ENCODE measurements around the gene BMX. TPM values are rescaled to one million over a fixed set of nuclear protein-coding genes. Genes with fewer than 3 reads are reported as not detected.

The BMX gene
- polyA plus RNA-seq, 1 donor from 2014 or later: not detected

DNA sequence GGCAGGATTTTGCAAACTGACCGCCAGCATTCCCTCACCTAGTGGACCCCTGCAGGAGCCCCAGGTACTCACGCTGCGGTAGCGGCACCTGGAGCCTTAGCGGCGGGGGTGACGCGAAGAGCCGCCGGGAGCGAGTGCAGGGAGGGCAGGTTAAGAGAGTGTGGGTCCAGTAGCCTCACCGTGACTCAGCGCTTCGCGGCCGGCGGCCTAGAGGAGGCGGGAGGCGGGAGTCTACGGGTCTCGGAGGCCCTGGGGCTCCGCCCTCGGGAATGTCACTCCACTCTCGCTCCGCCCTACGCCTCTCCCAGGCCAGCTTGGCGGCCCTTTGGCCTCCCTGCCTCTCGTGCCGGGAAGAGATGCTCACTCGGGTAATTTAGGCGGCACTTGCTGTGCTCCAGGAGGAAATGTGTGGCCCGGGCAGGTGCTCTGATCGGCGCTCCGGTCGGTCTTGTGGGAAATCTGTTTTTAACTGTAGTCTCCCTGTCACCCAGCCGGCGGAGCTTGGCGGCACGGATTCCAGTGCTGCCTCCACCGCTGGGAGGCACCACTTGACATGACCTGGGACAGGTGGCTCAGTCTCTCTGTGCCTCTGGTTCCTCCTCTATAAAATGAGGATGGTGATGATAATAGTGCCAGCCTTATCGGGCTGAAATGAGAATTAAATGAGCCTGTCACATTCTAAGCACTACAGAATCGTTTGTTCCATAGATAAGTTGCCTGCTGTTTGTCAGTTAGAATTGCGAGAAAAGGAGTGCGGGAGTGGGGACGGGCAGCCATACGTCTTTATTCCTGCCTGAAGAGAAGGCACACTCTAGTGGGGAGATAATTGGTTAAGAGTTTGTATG is 7.3 kb upstream of the BMX start, which contains the start of gene PIR:
PIR (minus strand) TSS at position 216 of the 845 bp plus-strand sequence. CDS start 2,076 bp downstream, outside the sequence.
- Histone ChIP-seq H4K20me1 (ENCODE audit: insufficient read depth) (no peaks in the 10 kb centered on the region), H3K4me2 (ENCODE audit: low read length) (no peak within 1 kb of the TSS), H3K36me3 (ENCODE audit: insufficient read depth, low read length) (no peaks in the 10 kb centered on the region), H3K4me3 (ENCODE audit: low read length) (peak within 1 kb of the TSS; percentile 66), H3K9me3 (ENCODE audit: low read length) (no peaks in the 10 kb centered on the region), H3K27ac (ENCODE audit: low read length) (no peak within 1 kb of the TSS), H3K79me2 (replicated peaks; ENCODE audit: insufficient read depth, low read length) (no peaks in the 10 kb centered on the region), H3F3A (ENCODE audit: insufficient read depth, low read length, poor library complexity, severe bottlenecking) (no peaks in the 10 kb centered on the region), H2AFZ (ENCODE audit: low read depth, low read length) (no peak within 1 kb of the TSS), H3K9ac (ENCODE audit: low read length) (peak within 1 kb of the TSS; percentile 26), H3K9me2 (ENCODE audit: insufficient read depth, low read length) (no peaks in the 10 kb centered on the region), H3K27me3 (ENCODE audit: insufficient read depth, low read depth, low read length) (no peaks in the 10 kb centered on the region)
- TF ChIP-seq, protein P1, sequence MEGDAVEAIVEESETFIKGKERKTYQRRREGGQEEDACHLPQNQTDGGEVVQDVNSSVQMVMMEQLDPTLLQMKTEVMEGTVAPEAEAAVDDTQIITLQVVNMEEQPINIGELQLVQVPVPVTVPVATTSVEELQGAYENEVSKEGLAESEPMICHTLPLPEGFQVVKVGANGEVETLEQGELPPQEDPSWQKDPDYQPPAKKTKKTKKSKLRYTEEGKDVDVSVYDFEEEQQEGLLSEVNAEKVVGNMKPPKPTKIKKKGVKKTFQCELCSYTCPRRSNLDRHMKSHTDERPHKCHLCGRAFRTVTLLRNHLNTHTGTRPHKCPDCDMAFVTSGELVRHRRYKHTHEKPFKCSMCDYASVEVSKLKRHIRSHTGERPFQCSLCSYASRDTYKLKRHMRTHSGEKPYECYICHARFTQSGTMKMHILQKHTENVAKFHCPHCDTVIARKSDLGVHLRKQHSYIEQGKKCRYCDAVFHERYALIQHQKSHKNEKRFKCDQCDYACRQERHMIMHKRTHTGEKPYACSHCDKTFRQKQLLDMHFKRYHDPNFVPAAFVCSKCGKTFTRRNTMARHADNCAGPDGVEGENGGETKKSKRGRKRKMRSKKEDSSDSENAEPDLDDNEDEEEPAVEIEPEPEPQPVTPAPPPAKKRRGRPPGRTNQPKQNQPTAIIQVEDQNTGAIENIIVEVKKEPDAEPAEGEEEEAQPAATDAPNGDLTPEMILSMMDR (IDR thresholded peaks at IDR 0.05; ENCODE audit: poor library complexity, severe bottlenecking): peak; percentile 67
- TF ChIP-seq, protein P2, sequence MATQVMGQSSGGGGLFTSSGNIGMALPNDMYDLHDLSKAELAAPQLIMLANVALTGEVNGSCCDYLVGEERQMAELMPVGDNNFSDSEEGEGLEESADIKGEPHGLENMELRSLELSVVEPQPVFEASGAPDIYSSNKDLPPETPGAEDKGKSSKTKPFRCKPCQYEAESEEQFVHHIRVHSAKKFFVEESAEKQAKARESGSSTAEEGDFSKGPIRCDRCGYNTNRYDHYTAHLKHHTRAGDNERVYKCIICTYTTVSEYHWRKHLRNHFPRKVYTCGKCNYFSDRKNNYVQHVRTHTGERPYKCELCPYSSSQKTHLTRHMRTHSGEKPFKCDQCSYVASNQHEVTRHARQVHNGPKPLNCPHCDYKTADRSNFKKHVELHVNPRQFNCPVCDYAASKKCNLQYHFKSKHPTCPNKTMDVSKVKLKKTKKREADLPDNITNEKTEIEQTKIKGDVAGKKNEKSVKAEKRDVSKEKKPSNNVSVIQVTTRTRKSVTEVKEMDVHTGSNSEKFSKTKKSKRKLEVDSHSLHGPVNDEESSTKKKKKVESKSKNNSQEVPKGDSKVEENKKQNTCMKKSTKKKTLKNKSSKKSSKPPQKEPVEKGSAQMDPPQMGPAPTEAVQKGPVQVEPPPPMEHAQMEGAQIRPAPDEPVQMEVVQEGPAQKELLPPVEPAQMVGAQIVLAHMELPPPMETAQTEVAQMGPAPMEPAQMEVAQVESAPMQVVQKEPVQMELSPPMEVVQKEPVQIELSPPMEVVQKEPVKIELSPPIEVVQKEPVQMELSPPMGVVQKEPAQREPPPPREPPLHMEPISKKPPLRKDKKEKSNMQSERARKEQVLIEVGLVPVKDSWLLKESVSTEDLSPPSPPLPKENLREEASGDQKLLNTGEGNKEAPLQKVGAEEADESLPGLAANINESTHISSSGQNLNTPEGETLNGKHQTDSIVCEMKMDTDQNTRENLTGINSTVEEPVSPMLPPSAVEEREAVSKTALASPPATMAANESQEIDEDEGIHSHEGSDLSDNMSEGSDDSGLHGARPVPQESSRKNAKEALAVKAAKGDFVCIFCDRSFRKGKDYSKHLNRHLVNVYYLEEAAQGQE (IDR thresholded peaks at IDR 0.05; ENCODE audit: borderline replicate concordance): no peak
- TF ChIP-seq SMC3 (conservative IDR thresholded peaks at IDR 0.05; ENCODE audit: poor library complexity): peak; percentile 45

DNA sequence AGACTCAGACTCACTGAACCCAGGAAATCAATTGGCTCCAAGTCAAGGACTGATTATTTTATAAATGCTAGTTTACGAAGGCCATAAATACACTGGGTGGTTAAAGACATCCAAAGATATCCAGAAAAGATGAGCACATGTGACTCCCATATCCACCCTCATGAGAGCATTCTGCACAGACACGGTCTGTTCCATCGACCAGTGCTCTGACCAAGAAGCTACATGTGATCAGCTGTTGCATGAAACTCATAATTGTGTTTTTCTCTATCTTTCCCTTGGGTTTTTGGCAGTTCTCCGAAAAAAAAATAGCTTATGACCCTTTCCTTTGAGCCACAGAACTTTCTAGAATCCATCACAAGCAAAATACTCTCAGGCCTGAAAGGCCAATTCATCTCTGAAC is 4.8 kb upstream of the BMX start:
- TF ChIP-seq RAD21 (conservative IDR thresholded peaks at IDR 0.05): no peak
- TF ChIP-seq POLR2AphosphoS5 (IDR thresholded peaks at IDR 0.05): no peak
- TF ChIP-seq EZH2 (IDR thresholded peaks at IDR 0.05; ENCODE audit: borderline replicate concordance, insufficient read depth, low read length, poor library complexity, severe bottlenecking): no peak
- TF ChIP-seq EP300 (conservative IDR thresholded peaks at IDR 0.05; ENCODE audit: poor library complexity, severe bottlenecking): no peak
- TF ChIP-seq, protein P1 (IDR thresholded peaks at IDR 0.05; ENCODE audit: poor library complexity, severe bottlenecking): no peak
- no peak for TF ChIP-seq TAF1 (IDR thresholded peaks at IDR 0.05; ENCODE audit: low read depth)
- TF ChIP-seq SMC3 (conservative IDR thresholded peaks at IDR 0.05; ENCODE audit: poor library complexity): no peak
- TF ChIP-seq, protein P2 (IDR thresholded peaks at IDR 0.05; ENCODE audit: borderline replicate concordance): no peak
- TF ChIP-seq MXI1 (conservative IDR thresholded peaks at IDR 0.05; ENCODE audit: poor library complexity, severe bottlenecking): no peak
- no peaks in the 10 kb centered on the region for H3K79me2 ChIP-seq (replicated peaks; ENCODE audit: insufficient read depth, low read length)
- H3F3A ChIP-seq (ENCODE audit: insufficient read depth, low read length, poor library complexity, severe bottlenecking): no peaks in the 10 kb centered on the region
- H3K9ac ChIP-seq (ENCODE audit: low read length): no peak overlapping the region
- no peak overlapping the region for H3K27ac ChIP-seq (ENCODE audit: low read length)
- H3K9me2 ChIP-seq (ENCODE audit: insufficient read depth, low read length): no peaks in the 10 kb centered on the region
- H3K9me3 ChIP-seq (ENCODE audit: low read length): no peaks in the 10 kb centered on the region
- no peak overlapping the region for H3K4me2 ChIP-seq (ENCODE audit: low read length)
- H3K27me3 ChIP-seq (ENCODE audit: insufficient read depth, low read depth, low read length): no peaks in the 10 kb centered on the region
- no peaks in the 10 kb centered on the region for H4K20me1 ChIP-seq (ENCODE audit: insufficient read depth)
- no peak overlapping the region for H3K4me3 ChIP-seq (ENCODE audit: low read length)
- H2AFZ ChIP-seq (ENCODE audit: low read depth, low read length): no peak overlapping the region
- no peaks in the 10 kb centered on the region for H3K36me3 ChIP-seq (ENCODE audit: insufficient read depth, low read length)

Data from neural cell (in vitro differentiated cells).